SK-N-SH treated with all-trans-retinoic acid at 6 μM for 48 hours (cell line): Measurements from ENCODE around the gene ARHGEF12.

ENCODE experiments used
- ATAC-seq: fragments of 200-7000 bp; cut with Tn5 transposase; 3 replicates; pipeline ENCODE4 v1.9.1; 2020; ENCODE audit warnings: mild to moderate bottlenecking, moderate library complexity
- ARNTL ChIP-seq: fragments of 450-650 bp; formaldehyde crosslinking; IDR thresholded peaks from 2 replicates; pipeline ENCODE4 v1.5.0; 2020; ENCODE audit warnings: low read depth, mild to moderate bottlenecking, moderate library complexity, borderline replicate concordance
- CREB5 ChIP-seq: fragments of 250-450 bp; sonication (Bioruptor Pico); IDR thresholded peaks from 2 replicates; pipeline ENCODE4 v1.5.1; 2020; ENCODE audit warnings: low read depth, mild to moderate bottlenecking, moderate library complexity
- CSDC2 ChIP-seq: fragments of 250-450 bp; sonication (Bioruptor Pico); IDR thresholded peaks from 2 replicates; pipeline ENCODE4 v1.5.0; 2020; ENCODE audit warnings: mild to moderate bottlenecking, moderate library complexity
- ESRRG ChIP-seq: fragments of 250-450 bp; sonication (Bioruptor Pico); IDR thresholded peaks from 2 replicates; pipeline ENCODE4 v1.6.1; 2021; ENCODE audit warnings: mild to moderate bottlenecking
- GLIS3 ChIP-seq: fragments of 250-450 bp; sonication (Bioruptor Pico); IDR thresholded peaks from 2 replicates; pipeline ENCODE4 v1.5.0; 2020; ENCODE audit warnings: mild to moderate bottlenecking, moderate library complexity
- RARB ChIP-seq: fragments of 250-450 bp; sonication (Bioruptor Pico); IDR thresholded peaks from 2 replicates; pipeline ENCODE4 v1.8.0; 2021; ENCODE audit warnings: mild to moderate bottlenecking, moderate library complexity
- SNAI2 ChIP-seq: fragments of 250-450 bp; sonication (Bioruptor Pico); IDR thresholded peaks from 2 replicates; pipeline ENCODE4 v1.5.0; 2020; ENCODE audit warnings: mild to moderate bottlenecking, moderate library complexity
- TCF4 ChIP-seq: fragments of 250-450 bp; sonication (Bioruptor Pico); IDR thresholded peaks from 2 replicates; pipeline ENCODE4 v1.8.0; 2021; ENCODE audit warnings: mild to moderate bottlenecking, moderate library complexity, borderline replicate concordance
- TOX ChIP-seq: fragments of 250-450 bp; sonication (Bioruptor Pico); IDR thresholded peaks from 2 replicates; pipeline ENCODE4 v1.8.0; 2021; ENCODE audit warnings: mild to moderate bottlenecking, moderate library complexity, borderline replicate concordance
- ZC3H10 ChIP-seq: fragments of 250-450 bp; sonication (Bioruptor Pico); IDR thresholded peaks from 2 replicates; pipeline ENCODE4 v1.5.1; 2021; ENCODE audit warnings: mild to moderate bottlenecking, moderate library complexity
- ZFP3 ChIP-seq: fragments of 250-450 bp; sonication (Bioruptor Pico); IDR thresholded peaks from 2 replicates; pipeline ENCODE4 v1.5.0; 2020; ENCODE audit warnings: mild to moderate bottlenecking, moderate library complexity
- ZFP30 ChIP-seq: fragments of 450-650 bp; formaldehyde crosslinking; IDR thresholded peaks from 2 replicates; pipeline ENCODE4 v1.5.0; 2022; ENCODE audit warnings: mild to moderate bottlenecking, moderate library complexity
- ZNF565 ChIP-seq: fragments of 450-650 bp; formaldehyde crosslinking; conservative IDR thresholded peaks from 2 replicates; pipeline ENCODE4 v1.5.0; 2020; ENCODE audit warnings: low read depth, mild to moderate bottlenecking, moderate library complexity
- ZNF70 ChIP-seq: fragments of 450-650 bp; formaldehyde crosslinking; IDR thresholded peaks from 2 replicates; pipeline ENCODE4 v1.5.0; 2020; ENCODE audit warnings: mild to moderate bottlenecking, moderate library complexity
- ZNF8 ChIP-seq: fragments of 450-650 bp; formaldehyde crosslinking; IDR thresholded peaks from 2 replicates; pipeline ENCODE4 v1.5.0; 2020; ENCODE audit warnings: mild to moderate bottlenecking, moderate library complexity
- TF ChIP-seq, protein P1 (sequence below): fragments of 250-450 bp; sonication (Bioruptor Pico); IDR thresholded peaks from 2 replicates; pipeline ENCODE4 v1.5.0; 2020; ENCODE audit warnings: mild to moderate bottlenecking, moderate library complexity
- TF ChIP-seq, protein P2 (sequence below): fragments of 250-450 bp; sonication (Bioruptor Pico); IDR thresholded peaks from 2 replicates; pipeline ENCODE4 v1.8.0; 2021; ENCODE audit warnings: low read depth, mild to moderate bottlenecking, moderate library complexity, borderline replicate concordance

The ARHGEF12 gene

DNA sequence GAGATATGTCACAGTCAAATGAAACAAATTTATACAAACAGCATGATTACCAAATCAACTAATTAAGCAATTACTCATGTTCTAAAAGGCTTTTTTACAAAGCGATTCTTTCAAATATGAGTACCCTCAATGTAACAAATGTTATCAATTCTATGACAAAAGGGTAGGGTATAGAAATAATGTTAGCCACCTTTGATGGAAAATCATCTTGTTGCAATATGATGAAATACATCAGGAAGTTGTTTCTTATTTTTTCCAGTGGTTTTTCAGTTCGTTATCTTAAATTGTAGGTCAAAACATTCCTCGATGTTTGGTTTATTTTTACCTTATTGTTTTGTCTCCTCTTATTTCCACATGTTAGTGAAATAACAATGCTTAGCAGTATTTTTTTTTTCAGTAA is 6.5 kb downstream of the ARHGEF12 start:
- no peak for ATAC-seq
- TF ChIP-seq RARB (CRISPR knock-in tag) (no peak), ZNF8 (CRISPR knock-in tag) (no peak), ZFP3 (no peak), ZFP30 (no peak), CREB5 (CRISPR knock-in tag) (no peak), CSDC2 (CRISPR knock-in tag) (no peak), TOX (CRISPR knock-in tag) (no peak), TCF4 (CRISPR knock-in tag) (no peak), ZNF70 (no peak), ZC3H10 (no peak), GLIS3 (no peak)
- TF ChIP-seq, protein P1, sequence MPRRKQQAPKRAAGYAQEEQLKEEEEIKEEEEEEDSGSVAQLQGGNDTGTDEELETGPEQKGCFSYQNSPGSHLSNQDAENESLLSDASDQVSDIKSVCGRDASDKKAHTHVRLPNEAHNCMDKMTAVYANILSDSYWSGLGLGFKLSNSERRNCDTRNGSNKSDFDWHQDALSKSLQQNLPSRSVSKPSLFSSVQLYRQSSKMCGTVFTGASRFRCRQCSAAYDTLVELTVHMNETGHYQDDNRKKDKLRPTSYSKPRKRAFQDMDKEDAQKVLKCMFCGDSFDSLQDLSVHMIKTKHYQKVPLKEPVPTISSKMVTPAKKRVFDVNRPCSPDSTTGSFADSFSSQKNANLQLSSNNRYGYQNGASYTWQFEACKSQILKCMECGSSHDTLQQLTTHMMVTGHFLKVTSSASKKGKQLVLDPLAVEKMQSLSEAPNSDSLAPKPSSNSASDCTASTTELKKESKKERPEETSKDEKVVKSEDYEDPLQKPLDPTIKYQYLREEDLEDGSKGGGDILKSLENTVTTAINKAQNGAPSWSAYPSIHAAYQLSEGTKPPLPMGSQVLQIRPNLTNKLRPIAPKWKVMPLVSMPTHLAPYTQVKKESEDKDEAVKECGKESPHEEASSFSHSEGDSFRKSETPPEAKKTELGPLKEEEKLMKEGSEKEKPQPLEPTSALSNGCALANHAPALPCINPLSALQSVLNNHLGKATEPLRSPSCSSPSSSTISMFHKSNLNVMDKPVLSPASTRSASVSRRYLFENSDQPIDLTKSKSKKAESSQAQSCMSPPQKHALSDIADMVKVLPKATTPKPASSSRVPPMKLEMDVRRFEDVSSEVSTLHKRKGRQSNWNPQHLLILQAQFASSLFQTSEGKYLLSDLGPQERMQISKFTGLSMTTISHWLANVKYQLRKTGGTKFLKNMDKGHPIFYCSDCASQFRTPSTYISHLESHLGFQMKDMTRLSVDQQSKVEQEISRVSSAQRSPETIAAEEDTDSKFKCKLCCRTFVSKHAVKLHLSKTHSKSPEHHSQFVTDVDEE (CRISPR knock-in tag) = no peak
- TF ChIP-seq, protein P2, sequence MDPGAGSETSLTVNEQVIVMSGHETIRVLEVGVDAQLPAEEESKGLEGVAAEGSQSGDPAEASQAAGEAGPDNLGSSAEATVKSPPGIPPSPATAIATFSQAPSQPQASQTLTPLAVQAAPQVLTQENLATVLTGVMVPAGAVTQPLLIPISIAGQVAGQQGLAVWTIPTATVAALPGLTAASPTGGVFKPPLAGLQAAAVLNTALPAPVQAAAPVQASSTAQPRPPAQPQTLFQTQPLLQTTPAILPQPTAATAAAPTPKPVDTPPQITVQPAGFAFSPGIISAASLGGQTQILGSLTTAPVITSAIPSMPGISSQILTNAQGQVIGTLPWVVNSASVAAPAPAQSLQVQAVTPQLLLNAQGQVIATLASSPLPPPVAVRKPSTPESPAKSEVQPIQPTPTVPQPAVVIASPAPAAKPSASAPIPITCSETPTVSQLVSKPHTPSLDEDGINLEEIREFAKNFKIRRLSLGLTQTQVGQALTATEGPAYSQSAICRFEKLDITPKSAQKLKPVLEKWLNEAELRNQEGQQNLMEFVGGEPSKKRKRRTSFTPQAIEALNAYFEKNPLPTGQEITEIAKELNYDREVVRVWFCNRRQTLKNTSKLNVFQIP (CRISPR knock-in tag) = no peak

DNA sequence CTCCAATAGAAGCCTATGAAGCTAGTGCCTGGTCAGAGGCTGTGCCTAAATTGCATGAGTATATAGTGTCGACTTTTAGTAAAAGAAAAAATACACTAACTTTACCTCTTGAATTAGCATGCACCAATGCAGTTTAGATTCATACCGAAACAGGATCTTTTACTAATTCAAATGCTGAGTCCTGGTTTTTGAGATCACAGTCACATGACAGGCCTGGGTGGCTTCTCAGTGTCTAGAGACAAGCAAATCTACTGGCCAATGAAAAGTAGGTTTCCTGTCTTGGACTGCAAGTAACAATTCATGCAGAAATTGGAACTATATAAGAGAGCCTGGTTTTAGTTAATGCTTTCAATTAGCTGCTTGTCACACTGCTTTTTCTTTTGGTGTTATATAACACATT is 7.2 kb downstream of the ARHGEF12 start:
- TF ChIP-seq, protein P2 (CRISPR knock-in tag) = no peak
- no peak for TF ChIP-seq ARNTL (CRISPR knock-in tag)
- TF ChIP-seq ZNF565 (CRISPR knock-in tag) = no peak
- TF ChIP-seq ZFP3 = no peak
- TF ChIP-seq CSDC2 (CRISPR knock-in tag) = no peak
- TF ChIP-seq ESRRG (CRISPR knock-in tag) = no peak
- TF ChIP-seq ZFP30 = no peak
- TF ChIP-seq ZNF8 (CRISPR knock-in tag) = no peak
- TF ChIP-seq, protein P1 (CRISPR knock-in tag) = no peak
- TF ChIP-seq CREB5 (CRISPR knock-in tag) = no peak
- TF ChIP-seq TOX (CRISPR knock-in tag) = no peak
- no peak for TF ChIP-seq GLIS3
- no peak for TF ChIP-seq SNAI2
- TF ChIP-seq, all 23 proteins: peak for 0
- ATAC-seq = no peak
